SK-N-MC (cell line): ENCODE data around the gene ING3.
A peak's percentile ranks its signal among the peaks of the same experiment; 100 is the strongest.

Source experiments
- DNase-seq: peaks from one replicate; pipeline ENCODE4 v3.0.0-alpha.2; 2011; ENCODE audit warnings: low read depth, low spot score
- H3K27ac ChIP-seq: fragments of 200-600 bp; sonication (generic); 2 replicates; pipeline ENCODE4 v1.5.1; 2016; ENCODE audit warnings: mixed run types
- H3K36me3 ChIP-seq: fragments of 200-600 bp; sonication (generic); 2 replicates; pipeline ENCODE4 v1.6.1; 2017; ENCODE audit warnings: antibody characterized with exemption, low read length, mixed read lengths; ENCODE audit not compliant: insufficient read depth
- H3K4me3 ChIP-seq: fragments of 200-600 bp; sonication (generic); 2 replicates; pipeline ENCODE4 v1.5.1; 2016
- H3K9ac ChIP-seq: fragments of 200-600 bp; sonication (generic); 2 replicates; pipeline ENCODE4 v1.8.0; 2017; ENCODE audit warnings: mixed run types, mixed read lengths; ENCODE audit not compliant: insufficient read length
- H3K9me3 ChIP-seq: fragments of 200-600 bp; sonication (generic); 2 replicates; pipeline ENCODE4 v1.6.1; 2017; ENCODE audit warnings: low read depth, mild to moderate bottlenecking, antibody characterized with exemption, low read length, moderate library complexity, mixed read lengths
- EZH2 ChIP-seq: fragments of 200-600 bp; sonication (generic); IDR thresholded peaks from one replicate; pipeline ENCODE4 v1.6.1; 2017; ENCODE audit warnings: antibody characterized with exemption
- FOXP2 ChIP-seq: optimal IDR thresholded peaks from 2 replicates; pipeline ENCODE3; 2011; ENCODE audit warnings: mild to moderate bottlenecking, moderate library complexity; ENCODE audit not compliant: insufficient read depth; ENCODE audit errors: extremely low read length, control extremely low read depth
- POLR2AphosphoS5 ChIP-seq: IDR thresholded peaks from 2 replicates; pipeline ENCODE4 v1.6.1; 2012; ENCODE audit warnings: mild to moderate bottlenecking, low read depth, low read length, borderline replicate concordance

Gene ING3

DNA sequence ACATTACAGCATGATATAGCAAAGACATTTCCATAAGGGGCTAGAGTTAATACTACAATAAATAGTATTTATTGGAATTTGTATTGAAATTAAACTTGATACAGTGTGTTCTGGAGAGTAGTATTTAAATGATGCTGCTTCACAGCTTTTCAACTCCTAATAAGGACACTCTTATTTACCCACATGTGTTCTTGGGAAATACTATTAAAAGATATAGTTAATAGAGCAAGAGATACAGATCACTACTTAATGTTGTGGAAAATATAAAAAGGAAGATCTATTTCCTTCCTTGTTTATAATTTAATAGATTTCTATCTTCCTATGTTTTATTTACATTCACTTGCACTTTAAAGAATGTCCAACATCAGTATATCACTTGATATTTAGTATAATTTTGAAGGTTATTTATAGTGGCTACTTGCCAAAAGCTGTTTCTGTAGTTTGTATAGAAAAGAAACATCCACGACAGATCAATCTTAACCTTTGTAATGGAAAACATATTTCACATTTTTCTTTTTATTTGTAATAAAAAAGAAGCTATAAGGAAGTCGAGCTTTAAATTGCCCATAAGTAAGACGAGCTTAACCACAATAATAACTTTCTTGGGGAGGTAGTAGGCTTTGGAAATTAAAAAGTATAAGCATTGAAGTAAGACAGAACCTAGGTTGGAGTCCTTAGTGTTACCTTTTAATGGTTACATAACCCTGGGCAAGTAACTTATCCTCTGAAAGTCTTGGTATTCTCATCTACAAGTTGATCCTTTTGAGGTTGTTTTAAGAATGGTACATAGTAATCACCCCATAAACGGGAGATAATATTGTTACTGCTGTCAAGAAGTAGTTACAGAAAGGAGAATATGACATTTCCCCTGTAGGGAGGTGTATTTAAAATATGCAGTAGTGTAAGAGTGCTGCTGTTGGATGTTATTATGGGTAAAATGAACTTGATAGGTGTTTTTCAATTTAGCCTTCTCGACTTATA, 70.7 kb downstream of the ING3 start:
- TF ChIP-seq POLR2AphosphoS5 (no peak), EZH2 (no peak), FOXP2 (no peak)
- DNase-seq: no peak
- H3K9me3 ChIP-seq: no peaks in the 10 kb centered on the region
- no peaks in the 10 kb centered on the region for H3K36me3 ChIP-seq
- no peak overlapping the region for H3K9ac ChIP-seq
- H3K4me3 ChIP-seq: no peak overlapping the region
- no peak overlapping the region for H3K27ac ChIP-seq

- Histone ChIP-seq H3K9ac (no peak overlapping the region), H3K9me3 (no peaks in the 10 kb centered on the region), H3K36me3 (no peaks in the 10 kb centered on the region), H3K27ac (no peak overlapping the region), H3K4me3 (no peak overlapping the region)
- TF ChIP-seq EZH2 (no peak), POLR2AphosphoS5 (no peak), FOXP2 (no peak)
- DNase-seq: no peak
These were observed 72.6 kb downstream of the ING3 start for GRCh38 chr7:121023194-121023593.

DNA sequence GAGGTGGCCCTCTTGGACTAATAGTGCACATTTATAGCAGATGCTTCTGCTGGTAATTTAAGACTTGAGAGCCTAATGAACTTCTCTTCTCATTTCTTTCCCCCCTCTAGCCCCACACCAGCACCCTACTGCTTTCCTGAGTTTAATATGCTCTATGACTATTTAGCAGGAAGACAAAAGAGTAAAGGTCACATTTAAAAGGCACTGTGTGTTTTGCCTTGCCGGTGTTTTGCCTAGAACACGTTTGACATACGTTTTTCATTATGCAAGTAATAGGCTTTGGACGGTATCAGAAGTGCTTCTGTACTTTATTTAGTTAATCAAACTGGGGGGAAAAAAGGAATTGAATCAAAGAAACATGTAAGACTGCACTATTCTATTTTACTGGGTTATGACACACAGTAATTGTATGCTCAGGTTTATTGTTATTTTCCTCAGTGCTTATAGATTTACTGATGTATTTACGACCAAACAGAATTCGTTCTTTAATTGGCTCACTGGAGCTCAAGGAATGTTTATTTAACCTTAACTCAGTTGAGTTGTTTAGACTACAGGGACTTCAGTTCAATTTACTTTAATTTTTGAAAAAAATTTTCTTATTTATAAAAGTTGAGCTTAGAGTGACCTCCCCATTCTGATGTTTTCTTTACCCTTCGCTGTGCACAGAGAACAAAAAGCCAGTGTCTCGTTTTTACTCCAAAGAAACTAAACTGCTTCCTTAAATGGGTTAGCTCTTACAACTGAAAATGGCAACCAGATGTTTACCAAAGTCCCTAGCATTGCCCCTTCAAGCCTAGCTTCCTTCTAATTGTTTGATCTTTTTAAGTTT, 73.3 kb downstream of the ING3 start:
- TF ChIP-seq EZH2 (no peak), POLR2AphosphoS5 (no peak), FOXP2 (no peak)
- DNase-seq: no peak
- Histone ChIP-seq H3K27ac (no peak overlapping the region), H3K9ac (no peak overlapping the region), H3K4me3 (peak overlapping the region; percentile 24; the same call in 1 of the 2 replicates), H3K9me3 (no peaks in the 10 kb centered on the region), H3K36me3 (no peaks in the 10 kb centered on the region)

DNA sequence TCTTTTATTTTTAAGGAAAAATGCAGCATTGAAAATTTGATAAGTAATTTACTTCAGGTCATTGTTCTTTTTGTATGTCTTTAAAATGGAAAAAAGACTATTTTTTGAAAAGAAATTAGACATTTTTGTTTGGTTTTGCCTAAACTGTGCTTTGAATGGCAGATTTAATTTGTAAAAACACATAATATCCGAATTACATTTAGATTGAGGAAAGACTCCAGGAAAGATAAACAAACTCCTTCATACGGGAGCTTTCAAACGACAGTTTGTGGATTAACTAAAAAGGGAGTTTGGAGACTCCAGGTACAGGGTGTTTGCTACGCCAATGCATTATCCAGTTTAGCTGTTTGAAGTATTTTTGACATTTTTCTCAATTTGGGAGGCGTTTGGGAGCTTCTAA, 74.0 kb downstream of the ING3 start:
- H3K9ac ChIP-seq: no peak overlapping the region
- DNase-seq: no peak
- H3K36me3 ChIP-seq: no peaks in the 10 kb centered on the region
- TF ChIP-seq FOXP2 (no peak), POLR2AphosphoS5 (no peak), EZH2 (no peak)
- no peak overlapping the region for H3K27ac ChIP-seq
- H3K9me3 ChIP-seq: no peaks in the 10 kb centered on the region
- peak overlapping the region; percentile 24; the same call in 1 of the 2 replicates for H3K4me3 ChIP-seq

DNA sequence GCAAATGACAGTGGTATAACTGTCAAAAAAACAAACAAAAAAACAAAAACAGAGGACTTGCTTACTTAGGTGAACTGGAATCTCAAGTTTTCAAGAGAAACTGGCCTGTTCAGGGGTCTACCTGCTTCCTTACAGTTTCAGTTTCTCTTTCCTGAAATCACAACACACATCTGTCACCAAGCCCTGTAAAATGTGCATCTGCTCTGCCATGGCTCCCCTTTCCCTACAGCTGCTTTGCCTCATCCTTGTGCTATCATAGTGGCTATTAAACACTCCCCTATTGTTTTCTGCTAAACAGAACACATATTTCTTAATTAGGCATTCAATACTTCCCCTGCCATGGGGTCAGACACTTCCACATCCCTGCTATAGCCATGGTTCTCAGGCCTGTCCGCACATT, 75.6 kb downstream of the ING3 start:
- no peak for DNase-seq
- Histone ChIP-seq H3K36me3 (no peaks in the 10 kb centered on the region), H3K27ac (no peak overlapping the region), H3K9ac (no peak overlapping the region), H3K9me3 (no peaks in the 10 kb centered on the region), H3K4me3 (no peak overlapping the region)
- TF ChIP-seq FOXP2 (no peak), EZH2 (no peak), POLR2AphosphoS5 (no peak)

GRCh38 chr7:121026577-121027111, 76.1 kb downstream of the ING3 start:
- Histone ChIP-seq H3K36me3 (no peaks in the 10 kb centered on the region), H3K4me3 (no peak overlapping the region)

More at GRCh38 chr7:121026577-121027111, 76.1 kb downstream of the ING3 start:
- H3K9ac ChIP-seq: no peak overlapping the region
- TF ChIP-seq FOXP2 (no peak), EZH2 (no peak), POLR2AphosphoS5 (no peak)
- H3K27ac ChIP-seq: no peak overlapping the region
- no peaks in the 10 kb centered on the region for H3K9me3 ChIP-seq
- no peak for DNase-seq
